HG02759 (cell line): ENCODE measurements around the gene EGFR.

Source experiments
- ATAC-seq: cut with Tn5 transposase; IDR thresholded peaks from one replicate; pipeline ENCODE4 v1.9.1; 2021; ENCODE audit warnings: mild to moderate bottlenecking, moderate library complexity; ENCODE audit not compliant: unreplicated experiment

EGFR gene

GRCh38 chr7:55120501-55121198 lies 101.8 kb downstream of the EGFR start:
- ATAC-seq = no peak

- no peak for ATAC-seq
Measured at GRCh38 chr7:55121249-55121648, 102.4 kb downstream of the EGFR start.

- ATAC-seq = no peak
Measured at GRCh38 chr7:55122263-55122662, 103.4 kb downstream of the EGFR start.

- no peak for ATAC-seq
Measured at GRCh38 chr7:55124989-55125875, 106.4 kb downstream of the EGFR start.

- ATAC-seq = no peak
Measured at GRCh38 chr7:55127135-55127551, 108.3 kb downstream of the EGFR start.

- ATAC-seq = no peak
Measured at GRCh38 chr7:55127622-55128081, 108.8 kb downstream of the EGFR start.

- ATAC-seq = no peak
Measured at GRCh38 chr7:55128693-55129394, 110.0 kb downstream of the EGFR start.

- no peak for ATAC-seq
Measured at GRCh38 chr7:55129541-55130394, 111.0 kb downstream of the EGFR start.

GRCh38 chr7:55130395-55131141 lies 111.8 kb downstream of the EGFR start:
- peak; percentile 36 for ATAC-seq

GRCh38 chr7:55131142-55131929 lies 112.5 kb downstream of the EGFR start:
- ATAC-seq = no peak

GRCh38 chr7:55132550-55132889 lies 113.7 kb downstream of the EGFR start:
- no peak for ATAC-seq

- peak; percentile 62 for ATAC-seq
Measured at GRCh38 chr7:55132890-55133551, 114.2 kb downstream of the EGFR start.

- no peak for ATAC-seq
Measured at GRCh38 chr7:55133630-55134358, 115.0 kb downstream of the EGFR start.

GRCh38 chr7:55134359-55134725 lies 115.5 kb downstream of the EGFR start:
- no peak for ATAC-seq

GRCh38 chr7:55134786-55135185 lies 116.0 kb downstream of the EGFR start:
- no peak for ATAC-seq

GRCh38 chr7:55135462-55135861 lies 116.6 kb downstream of the EGFR start:
- no peak for ATAC-seq

- no peak for ATAC-seq
Measured at GRCh38 chr7:55138663-55139062, 119.8 kb downstream of the EGFR start.
